ENCODE measurements around the gene PGM1. TPM values are rescaled to one million over a fixed set of nuclear protein-coding genes. Genes with fewer than 3 reads are reported as not detected.

PGM1 gene
- total and polyA plus RNA-seq, 2 of the 13 experiments (the other 11 are each of a cell fraction or from before 2014, with no cell fraction given), result 51.6 to 105 TPM

DNA sequence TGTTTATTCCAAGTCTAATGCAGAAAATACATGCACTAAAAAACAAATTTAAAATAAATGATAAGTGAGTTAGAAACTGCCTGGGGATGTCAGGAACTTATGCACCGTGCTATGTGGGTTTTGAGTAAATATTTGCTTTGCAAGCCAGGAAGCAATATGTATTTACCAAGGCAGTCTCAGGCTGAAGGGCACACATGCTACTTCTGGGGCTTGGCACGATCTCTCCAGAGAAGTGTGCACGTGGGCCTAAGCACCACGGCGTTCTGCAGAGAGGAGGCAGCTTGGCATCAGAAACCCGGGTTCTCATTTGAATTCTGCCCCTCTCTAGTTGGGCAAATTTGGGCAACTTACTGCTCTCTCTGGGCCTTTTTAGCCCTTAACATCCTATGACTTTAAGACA lies 108.0 kb downstream of the PGM1 start:
- WGBS (ENCODE audit: low lambda C conversion rate), result 4% methylated on average over 6 of the region's 6 CpGs
- no peak overlapping the region for H3K9ac ChIP-seq (ENCODE audit: insufficient read depth, low read depth, low read length)
- intact Hi-C loops (cut with micrococcal nuclease; ENCODE audit: unreplicated experiment), result no loop called here
- H3K36me3 ChIP-seq (replicated peaks in 1 of 2; ENCODE audit: control insufficient read depth in 1 of 2, insufficient read depth in 2 of 2, low read length in 2 of 2), result no peaks in the 10 kb centered on the region
- in situ Hi-C loops (cut with HindIII; ENCODE audit: extremely low pct_ligation_motif_present, low pct_unique_long_range_greater_than_20kb), result no loop called here
- H3K9me3 ChIP-seq (ENCODE audit: low read length), result no peaks in the 10 kb centered on the region
- FAIRE-seq, result no peak
- peak overlapping the region; percentile 38 for H3K4me2 ChIP-seq (ENCODE audit: low read depth, low read length)
- H3K79me2 ChIP-seq (ENCODE audit: insufficient read depth, low read length), result no peaks in the 10 kb centered on the region
- peaks cover 63% of the 10 kb centered on the region for H3K4me1 ChIP-seq (ENCODE audit: insufficient read depth, low read length)
- no peak for DNase-seq (ENCODE audit: low spot score)
- H4K20me1 ChIP-seq (ENCODE audit: insufficient read depth, low read length), result no peaks in the 10 kb centered on the region
- POLR2A ChIA-PET, result no interaction called here
- no peak overlapping the region for H2AFZ ChIP-seq (ENCODE audit: low read length)
- peak; percentile 16; the same call in 1 of the 3 replicates for ATAC-seq
- CTCF ChIA-PET (ENCODE audit: low intra/inter-chr PET ratio, low total read pairs), result interaction anchor here (1.2 kb wide), 1 partner anchor 10 kb away, joined by 3 read pairs; no protein-coding TSS in a partner anchor
- no peak overlapping the region for H3K27ac ChIP-seq (ENCODE audit: extremely low read length, insufficient read depth, low read length)
- H3K4me3 ChIP-seq (replicated peaks in 1 of 3; ENCODE audit: insufficient read depth in 1 of 3, low read depth in 2 of 3, low read length in 3 of 3), result no peak overlapping the region
- BruUV-seq (replicated peaks), result no TSS peak
- no peaks in the 10 kb centered on the region for H3K27me3 ChIP-seq (ENCODE audit: control insufficient read depth in 1 of 2, insufficient read depth in 2 of 2, low read length in 2 of 2)
- TF ChIP-seq, protein P1, sequence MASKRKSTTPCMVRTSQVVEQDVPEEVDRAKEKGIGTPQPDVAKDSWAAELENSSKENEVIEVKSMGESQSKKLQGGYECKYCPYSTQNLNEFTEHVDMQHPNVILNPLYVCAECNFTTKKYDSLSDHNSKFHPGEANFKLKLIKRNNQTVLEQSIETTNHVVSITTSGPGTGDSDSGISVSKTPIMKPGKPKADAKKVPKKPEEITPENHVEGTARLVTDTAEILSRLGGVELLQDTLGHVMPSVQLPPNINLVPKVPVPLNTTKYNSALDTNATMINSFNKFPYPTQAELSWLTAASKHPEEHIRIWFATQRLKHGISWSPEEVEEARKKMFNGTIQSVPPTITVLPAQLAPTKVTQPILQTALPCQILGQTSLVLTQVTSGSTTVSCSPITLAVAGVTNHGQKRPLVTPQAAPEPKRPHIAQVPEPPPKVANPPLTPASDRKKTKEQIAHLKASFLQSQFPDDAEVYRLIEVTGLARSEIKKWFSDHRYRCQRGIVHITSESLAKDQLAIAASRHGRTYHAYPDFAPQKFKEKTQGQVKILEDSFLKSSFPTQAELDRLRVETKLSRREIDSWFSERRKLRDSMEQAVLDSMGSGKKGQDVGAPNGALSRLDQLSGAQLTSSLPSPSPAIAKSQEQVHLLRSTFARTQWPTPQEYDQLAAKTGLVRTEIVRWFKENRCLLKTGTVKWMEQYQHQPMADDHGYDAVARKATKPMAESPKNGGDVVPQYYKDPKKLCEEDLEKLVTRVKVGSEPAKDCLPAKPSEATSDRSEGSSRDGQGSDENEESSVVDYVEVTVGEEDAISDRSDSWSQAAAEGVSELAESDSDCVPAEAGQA (IDR thresholded peaks at IDR 0.05; ENCODE audit: low read depth), result no peak
- TF ChIP-seq, protein P1 (CRISPR knock-in tag; IDR thresholded peaks at IDR 0.05; ENCODE audit: borderline replicate concordance), result no peak
- TF ChIP-seq FOXM1 (CRISPR knock-in tag; IDR thresholded peaks at IDR 0.05) (no peak), FOXO1 (CRISPR knock-in tag; IDR thresholded peaks at IDR 0.05) (peak; percentile 45; the same call in 1 of the 2 replicates), ZKSCAN5 (CRISPR knock-in tag; IDR thresholded peaks at IDR 0.05) (no peak), ZBTB21 (CRISPR knock-in tag; IDR thresholded peaks at IDR 0.05) (no peak), ZMYM3 (CRISPR knock-in tag; IDR thresholded peaks at IDR 0.05) (0 out of 2 replicates have a peak, but pooled peaks have one; percentile 6), FOSL2 (CRISPR knock-in tag; IDR thresholded peaks at IDR 0.05) (no peak), SMAD3 (CRISPR knock-in tag; IDR thresholded peaks at IDR 0.05) (no peak), SMAD9 (CRISPR knock-in tag; IDR thresholded peaks at IDR 0.05) (no peak), ZZZ3 (CRISPR knock-in tag; IDR thresholded peaks at IDR 0.05; ENCODE audit: borderline replicate concordance) (no peak), CCAR2 (optimal IDR thresholded peaks at IDR 0.05; ENCODE audit: low read depth, low read length) (no peak), ZNF703 (CRISPR knock-in tag; IDR thresholded peaks at IDR 0.05; ENCODE audit: borderline replicate concordance) (no peak)
- TF ChIP-seq, protein P2, sequence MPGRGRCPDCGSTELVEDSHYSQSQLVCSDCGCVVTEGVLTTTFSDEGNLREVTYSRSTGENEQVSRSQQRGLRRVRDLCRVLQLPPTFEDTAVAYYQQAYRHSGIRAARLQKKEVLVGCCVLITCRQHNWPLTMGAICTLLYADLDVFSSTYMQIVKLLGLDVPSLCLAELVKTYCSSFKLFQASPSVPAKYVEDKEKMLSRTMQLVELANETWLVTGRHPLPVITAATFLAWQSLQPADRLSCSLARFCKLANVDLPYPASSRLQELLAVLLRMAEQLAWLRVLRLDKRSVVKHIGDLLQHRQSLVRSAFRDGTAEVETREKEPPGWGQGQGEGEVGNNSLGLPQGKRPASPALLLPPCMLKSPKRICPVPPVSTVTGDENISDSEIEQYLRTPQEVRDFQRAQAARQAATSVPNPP (CRISPR knock-in tag; IDR thresholded peaks at IDR 0.05), result no peak
- TF ChIP-seq, protein P3, sequence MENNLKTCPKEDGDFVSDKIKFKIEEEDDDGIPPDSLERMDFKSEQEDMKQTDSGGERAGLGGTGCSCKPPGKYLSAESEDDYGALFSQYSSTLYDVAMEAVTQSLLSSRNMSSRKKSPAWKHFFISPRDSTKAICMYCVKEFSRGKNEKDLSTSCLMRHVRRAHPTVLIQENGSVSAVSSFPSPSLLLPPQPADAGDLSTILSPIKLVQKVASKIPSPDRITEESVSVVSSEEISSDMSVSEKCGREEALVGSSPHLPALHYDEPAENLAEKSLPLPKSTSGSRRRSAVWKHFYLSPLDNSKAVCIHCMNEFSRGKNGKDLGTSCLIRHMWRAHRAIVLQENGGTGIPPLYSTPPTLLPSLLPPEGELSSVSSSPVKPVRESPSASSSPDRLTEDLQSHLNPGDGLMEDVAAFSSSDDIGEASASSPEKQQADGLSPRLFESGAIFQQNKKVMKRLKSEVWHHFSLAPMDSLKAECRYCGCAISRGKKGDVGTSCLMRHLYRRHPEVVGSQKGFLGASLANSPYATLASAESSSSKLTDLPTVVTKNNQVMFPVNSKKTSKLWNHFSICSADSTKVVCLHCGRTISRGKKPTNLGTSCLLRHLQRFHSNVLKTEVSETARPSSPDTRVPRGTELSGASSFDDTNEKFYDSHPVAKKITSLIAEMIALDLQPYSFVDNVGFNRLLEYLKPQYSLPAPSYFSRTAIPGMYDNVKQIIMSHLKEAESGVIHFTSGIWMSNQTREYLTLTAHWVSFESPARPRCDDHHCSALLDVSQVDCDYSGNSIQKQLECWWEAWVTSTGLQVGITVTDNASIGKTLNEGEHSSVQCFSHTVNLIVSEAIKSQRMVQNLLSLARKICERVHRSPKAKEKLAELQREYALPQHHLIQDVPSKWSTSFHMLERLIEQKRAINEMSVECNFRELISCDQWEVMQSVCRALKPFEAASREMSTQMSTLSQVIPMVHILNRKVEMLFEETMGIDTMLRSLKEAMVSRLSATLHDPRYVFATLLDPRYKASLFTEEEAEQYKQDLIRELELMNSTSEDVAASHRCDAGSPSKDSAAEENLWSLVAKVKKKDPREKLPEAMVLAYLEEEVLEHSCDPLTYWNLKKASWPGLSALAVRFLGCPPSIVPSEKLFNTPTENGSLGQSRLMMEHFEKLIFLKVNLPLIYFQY (CRISPR knock-in tag; IDR thresholded peaks at IDR 0.05; ENCODE audit: borderline replicate concordance), result no peak

All from HepG2 (cell line).